Central memory CD4-positive, alpha-beta T cell (primary cell): ENCODE measurements around the gene SERHL2.
A peak's percentile ranks its signal among the peaks of the same experiment; 100 is the strongest.
"Not testable (repeated sequence)": the region's sequence is repeated elsewhere in the genome, so short reads cannot be mapped to it uniquely, and the experiment has no call there.

Experiments used
- DNase-seq: peaks from one replicate; pipeline ENCODE4 v3.0.0; 2022

Gene SERHL2

GRCh38 chr22:42608136-42608822 lies 54.5 kb downstream of the SERHL2 start:
- no peak for DNase-seq

DNA sequence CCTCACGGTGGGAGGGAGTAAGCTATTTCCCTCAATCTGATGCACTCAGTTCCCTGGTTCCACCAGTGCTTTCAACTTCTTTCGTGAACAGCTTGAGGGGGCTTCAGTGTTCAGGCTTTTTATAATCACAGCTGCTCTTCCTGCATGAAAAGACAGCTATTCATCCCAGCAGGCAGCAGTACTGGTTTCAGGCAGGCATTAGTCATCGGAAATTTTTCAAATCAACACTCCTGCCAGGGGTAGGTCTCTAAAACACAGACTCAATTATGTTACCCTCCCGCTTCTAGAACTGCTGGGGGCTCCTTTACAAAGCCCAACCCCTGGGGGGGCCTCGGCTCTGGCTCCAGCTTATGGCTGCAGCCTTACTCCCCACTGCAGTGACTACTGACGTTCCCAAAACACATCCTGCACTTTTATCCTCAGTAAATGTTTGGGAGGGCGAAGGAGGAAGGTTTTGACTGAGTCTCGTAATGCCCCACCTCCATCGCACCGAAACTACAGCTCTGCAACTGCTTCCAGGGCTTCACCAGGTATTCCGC lies 55.1 kb downstream of the SERHL2 start:
- DNase-seq, result no peak

DNA sequence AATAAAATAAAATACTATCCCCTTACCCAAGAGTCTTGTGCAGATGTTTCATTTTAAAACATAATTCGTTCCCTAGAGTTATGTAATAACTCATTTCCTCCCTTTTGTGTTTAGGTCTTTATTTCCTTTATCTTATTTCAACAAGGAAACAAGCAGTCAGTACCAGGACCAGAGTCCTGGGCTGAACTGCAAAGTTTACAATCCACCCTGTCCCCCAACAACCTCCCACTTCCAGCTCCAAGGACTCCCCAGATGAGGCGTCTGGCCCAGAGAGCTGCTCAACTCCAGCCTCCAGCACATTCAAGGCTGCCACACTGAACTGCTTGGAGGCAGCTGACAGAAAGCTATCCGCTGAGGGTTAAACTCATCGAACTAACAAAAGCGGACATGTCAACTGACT lies 56.4 kb downstream of the SERHL2 start:
- no peak for DNase-seq

GRCh38 chr22:42611051-42611450 lies 57.3 kb downstream of the SERHL2 start:
- DNase-seq, result no peak

DNA sequence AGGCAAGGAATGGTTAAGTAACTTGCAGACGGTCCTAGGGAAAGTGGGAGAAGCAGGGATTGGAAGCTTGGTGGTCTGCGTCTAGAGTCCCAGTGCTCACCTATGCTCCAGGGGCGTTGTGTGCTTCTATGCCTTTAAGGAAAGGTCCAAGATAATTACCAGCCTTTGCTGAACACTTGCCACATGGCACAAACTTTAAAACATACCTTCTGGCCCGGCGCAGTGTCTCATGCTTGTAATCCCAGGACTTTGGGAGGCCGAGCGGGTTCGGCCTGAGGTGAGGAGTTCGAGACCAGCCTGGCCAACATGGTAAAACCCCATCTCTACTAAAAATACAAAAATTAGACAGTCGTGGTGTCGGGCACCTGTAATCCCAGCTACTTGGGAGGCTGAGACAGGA lies 58.6 kb downstream of the SERHL2 start:
- no peak for DNase-seq

- DNase-seq, result no peak
These were observed 60.1 kb downstream of the SERHL2 start for GRCh38 chr22:42613872-42614301.

GRCh38 chr22:42614312-42615091 lies 60.7 kb downstream of the SERHL2 start, which contains the start of gene POLDIP3:
TSS of gene POLDIP3 (minus strand) at chr22:42614883. CDS start at chr22:42614857, 26 bp downstream.
- DNase-seq, result peak; percentile 98

DNA sequence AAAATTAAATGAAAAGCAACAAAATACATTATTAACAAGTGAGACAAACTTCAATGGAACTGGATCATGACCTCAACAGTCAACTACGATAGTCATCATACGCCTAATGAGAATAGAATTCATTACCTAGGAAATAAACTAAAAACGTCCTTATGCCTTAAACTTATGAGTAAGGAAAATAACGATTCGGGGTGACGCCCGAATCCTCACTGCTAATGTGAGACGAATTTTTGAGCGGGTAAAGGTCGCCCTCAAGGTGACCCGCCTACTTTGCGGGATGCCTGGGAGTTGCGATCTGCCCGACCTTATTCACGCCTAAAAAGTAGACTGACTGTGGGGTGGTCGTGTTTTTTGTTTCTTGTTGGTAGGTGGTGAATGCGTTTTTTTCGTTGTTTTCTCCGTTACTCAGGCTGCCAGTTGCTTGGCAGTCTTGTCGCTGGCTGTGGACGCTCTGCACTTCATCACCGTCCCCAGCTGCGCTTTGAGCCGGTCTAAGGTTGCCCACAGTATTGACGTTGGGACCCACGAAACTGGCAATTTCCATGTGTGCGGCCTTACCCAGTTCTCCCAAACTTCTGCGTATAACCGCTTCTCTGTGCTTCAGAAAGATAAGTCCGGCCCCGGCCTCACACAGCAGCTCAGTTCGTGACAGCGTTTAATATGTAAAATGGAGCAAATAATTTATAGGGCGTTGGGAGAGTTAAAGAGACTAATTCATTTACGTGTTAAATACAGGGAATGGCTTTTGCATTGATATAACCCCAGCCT lies 61.5 kb downstream of the SERHL2 start:
- DNase-seq, result peak; percentile 90

- DNase-seq, result not testable (repeated sequence)
These were observed 62.1 kb downstream of the SERHL2 start for GRCh38 chr22:42615860-42616175.

DNA sequence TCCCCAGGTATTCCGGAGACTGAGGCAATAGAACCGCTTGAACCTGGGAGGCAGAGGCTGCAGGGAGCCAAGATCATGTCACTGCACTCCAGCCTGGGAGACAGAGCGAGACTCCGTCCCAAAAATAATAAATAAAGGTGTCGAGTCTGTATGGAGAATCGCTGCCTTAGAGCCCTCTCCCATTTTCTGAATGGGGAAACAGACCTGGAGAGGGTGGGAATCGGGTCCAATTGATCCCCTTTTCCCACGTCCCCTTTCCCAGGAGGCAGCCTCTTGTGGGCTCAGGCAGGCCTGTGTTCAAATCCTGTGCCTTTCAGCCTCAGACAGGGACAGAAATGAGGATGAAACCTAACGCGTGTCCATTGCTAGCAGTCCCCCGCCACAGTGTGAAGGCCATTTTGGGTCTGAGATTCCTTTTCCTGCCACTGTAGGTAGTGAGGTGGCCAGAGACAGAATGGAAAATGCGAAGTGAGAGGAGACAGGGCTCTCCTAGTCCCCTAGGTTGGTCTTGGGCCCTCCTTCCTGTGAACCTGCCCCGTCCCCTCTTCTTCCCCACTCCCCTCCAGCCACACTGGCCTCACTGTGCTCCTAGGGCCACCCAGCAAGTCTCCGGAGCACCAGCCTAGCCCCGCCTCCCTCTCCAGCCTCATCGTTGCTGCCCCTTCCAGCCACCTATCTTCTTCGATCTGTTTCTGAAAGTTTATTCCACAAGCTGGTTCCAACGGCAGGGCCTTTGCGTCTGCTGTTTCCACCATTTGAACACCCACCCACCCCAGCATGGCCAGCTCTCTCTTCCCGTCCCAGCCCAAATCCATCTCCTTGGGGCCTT lies 63.6 kb downstream of the SERHL2 start:
- no peak for DNase-seq

GRCh38 chr22:42619261-42620063 lies 65.7 kb downstream of the SERHL2 start:
- DNase-seq, result no peak

DNA sequence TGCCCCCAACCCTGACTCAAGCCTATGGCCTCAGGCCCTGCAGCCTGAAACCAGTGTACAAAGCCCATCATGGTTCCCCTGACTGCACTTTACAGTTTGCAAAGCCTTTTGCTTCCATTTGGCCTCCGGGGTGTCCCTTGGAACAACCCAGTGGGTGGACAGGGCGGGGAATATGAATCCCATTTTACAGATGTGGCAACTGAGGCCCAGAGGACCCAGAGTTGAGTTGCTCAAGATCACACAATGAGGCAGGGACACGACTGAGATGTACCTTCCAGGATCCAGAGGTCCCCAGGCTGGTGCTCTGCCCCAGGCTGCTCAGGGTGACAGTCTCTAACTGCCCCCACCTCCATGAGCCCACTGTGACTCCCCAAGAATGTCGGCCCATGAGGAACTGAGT lies 66.3 kb downstream of the SERHL2 start:
- no peak for DNase-seq

DNA sequence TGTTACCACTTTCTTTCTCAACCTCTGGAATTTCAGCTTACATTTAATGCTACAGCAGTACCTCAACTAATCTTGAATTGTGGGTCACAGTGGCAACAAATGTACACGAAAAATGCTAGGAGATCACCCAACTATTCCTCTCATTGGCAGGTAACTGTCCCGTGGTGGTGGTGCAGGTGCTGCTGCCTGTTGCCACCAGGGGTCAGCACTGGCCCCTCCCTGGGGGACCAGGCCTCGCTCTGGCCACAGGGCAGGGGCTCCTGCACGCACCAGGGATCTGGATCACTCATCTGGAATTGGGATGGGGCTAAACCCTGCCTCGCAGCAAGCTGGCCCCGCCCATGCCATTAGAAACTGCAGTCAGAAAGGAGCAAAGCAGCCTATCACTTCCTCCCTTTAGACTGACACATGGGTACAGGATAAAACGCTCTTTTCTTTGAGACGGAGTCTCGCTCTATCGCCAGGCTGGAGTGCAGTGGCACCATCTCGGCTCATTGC lies 67.8 kb downstream of the SERHL2 start:
- peak; percentile 39 for DNase-seq

GRCh38 chr22:42622061-42622710 lies 68.4 kb downstream of the SERHL2 start:
- no peak for DNase-seq

DNA sequence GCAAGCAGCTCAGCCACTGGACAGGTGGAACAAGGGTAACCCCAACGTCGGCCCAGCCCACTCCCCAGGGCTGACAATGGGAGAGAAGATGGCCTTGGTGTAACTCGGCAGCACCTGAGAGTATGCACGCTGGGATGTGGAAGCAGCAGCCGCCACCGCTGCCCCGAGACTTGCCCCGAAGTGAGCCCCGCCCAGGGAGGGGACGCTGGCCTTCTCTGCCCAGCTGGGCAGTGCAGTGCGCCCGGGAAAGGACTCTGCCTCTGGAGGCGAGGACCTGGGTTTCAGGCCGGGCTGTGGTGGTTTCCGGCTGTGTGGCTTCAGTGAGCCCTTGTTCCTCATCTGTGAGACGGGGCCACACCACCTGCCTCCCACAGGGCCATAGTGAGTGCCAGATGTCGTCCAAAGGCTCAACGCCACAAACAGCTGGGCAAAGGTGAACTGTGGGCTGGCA lies 69.6 kb downstream of the SERHL2 start:
- DNase-seq, result no peak
